DMS53 (cell line): ENCODE data around the gene HOXA4.

ENCODE experiments used
- DNase-seq: peaks from one replicate; lab custom pipeline; 2025; lab: John Stamatoyannopoulos, UW

HOXA4 gene

DNA sequence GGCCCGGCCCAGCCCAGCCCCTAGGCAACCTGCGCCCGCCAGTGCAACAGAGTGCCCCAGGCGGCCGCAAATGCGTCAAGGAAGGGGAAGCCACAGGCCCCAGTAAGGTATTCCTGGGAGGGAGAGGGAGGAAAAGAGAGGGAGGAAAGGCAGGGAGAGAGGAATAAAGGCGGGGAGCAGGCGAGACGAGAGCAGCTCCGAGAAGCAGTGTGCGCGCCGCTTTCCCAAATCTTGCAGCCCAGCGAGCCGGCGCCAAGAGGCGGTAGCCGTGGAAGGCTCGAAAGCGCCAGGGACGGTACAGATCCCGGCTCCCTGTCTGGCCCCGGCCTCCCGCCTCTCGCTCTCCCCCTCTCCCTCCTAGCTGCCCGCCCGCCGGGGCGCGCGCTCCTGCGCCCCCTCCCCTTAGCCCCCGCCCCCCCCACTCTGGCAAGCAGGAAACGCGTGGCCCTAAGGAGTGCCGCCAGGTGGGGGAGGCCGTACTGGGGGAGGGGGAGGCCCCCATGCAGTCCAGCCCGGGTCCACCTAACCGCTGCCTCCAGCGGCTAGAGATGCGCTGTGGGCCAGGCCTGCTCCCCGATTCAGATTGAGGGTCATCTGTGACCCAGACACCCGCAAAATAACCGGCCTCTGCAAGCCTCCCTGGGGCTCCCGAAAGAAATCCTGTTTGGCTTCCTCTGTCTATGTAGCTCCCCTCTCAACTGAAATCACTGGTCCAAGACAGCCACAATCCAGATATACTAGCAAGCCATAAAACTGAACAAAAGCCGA lies 39.3 kb upstream of the HOXA4 start:
- peak; percentile 83 for DNase-seq

GRCh38 chr7:27168265-27168947 lies 37.8 kb upstream of the HOXA4 start:
- no peak for DNase-seq

- no peak for DNase-seq
Observed at GRCh38 chr7:27167916-27168264, 37.3 kb upstream of the HOXA4 start.

DNA sequence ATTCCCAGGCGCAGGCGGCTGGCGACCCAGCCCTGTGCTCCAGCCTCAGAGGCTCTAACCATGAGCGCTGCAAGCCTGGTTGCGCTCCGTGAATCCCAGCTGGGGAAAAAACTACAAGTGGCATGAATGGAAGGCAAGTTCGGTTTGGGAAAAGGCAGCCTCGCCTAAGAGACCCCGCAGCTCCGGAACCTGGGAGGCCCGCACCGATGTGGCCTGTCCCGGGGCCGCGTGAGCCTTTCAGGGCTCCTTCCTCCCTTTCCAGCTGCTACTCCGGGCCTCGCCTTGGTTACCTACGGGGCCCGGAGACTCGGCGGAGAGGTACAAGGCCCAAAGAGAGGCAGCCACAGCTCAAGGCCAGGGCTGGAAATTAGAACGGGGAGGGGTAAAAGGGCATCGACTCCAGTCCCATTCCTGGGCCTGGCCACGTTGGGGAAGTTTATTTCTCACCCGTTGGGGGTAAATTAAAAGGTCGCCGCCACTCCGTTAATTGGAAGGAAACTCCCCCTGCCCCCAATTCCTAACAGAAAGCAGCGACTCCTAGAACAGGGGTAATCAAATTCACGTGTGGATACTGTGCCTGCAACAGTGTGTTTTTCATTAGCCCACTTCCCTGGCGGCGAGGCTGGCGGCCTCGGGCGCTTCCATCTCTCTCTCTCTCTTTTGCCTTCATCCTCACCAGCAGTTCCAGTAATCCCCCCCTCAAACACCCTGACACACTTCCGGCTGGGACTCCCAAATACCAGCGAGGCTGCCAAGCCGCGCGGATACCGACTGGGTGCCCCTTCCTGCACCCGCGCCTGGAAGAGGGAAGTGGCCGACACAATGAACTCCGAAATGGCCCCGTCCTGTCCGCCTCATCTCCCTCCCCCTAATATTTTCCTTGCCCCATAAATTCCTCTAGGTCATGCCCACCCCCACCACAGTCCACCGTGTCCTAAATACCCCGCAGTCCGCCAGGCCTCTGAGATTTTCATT lies 36.3 kb upstream of the HOXA4 start:
- no peak for DNase-seq

DNA sequence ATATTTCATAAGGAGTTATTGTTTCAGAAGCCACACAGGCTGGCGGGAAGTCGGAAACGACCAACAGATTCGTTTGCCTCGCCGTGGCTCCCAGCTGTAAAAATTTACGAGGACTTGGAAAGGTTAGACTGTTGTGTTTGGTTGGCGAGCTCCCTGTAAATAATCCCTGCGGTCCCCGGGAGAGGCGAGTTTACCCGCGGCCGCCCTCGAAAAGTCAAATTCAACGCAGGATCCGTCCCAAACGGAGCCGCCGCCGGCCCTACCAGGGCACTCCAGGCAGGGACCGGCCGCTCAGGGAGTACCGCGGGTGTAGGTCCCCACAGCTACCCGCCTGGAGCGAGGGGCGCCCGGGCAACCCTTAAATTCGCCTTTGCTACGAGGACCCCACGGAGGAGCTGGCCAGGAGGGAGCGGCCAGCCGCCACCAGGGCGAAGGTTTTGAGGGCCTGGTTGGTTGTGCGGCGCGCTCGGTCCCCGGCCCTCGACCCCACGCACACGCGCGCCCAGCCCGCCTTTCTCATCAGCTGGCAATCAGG lies 35.5 kb upstream of the HOXA4 start:
- no peak for DNase-seq

DNA sequence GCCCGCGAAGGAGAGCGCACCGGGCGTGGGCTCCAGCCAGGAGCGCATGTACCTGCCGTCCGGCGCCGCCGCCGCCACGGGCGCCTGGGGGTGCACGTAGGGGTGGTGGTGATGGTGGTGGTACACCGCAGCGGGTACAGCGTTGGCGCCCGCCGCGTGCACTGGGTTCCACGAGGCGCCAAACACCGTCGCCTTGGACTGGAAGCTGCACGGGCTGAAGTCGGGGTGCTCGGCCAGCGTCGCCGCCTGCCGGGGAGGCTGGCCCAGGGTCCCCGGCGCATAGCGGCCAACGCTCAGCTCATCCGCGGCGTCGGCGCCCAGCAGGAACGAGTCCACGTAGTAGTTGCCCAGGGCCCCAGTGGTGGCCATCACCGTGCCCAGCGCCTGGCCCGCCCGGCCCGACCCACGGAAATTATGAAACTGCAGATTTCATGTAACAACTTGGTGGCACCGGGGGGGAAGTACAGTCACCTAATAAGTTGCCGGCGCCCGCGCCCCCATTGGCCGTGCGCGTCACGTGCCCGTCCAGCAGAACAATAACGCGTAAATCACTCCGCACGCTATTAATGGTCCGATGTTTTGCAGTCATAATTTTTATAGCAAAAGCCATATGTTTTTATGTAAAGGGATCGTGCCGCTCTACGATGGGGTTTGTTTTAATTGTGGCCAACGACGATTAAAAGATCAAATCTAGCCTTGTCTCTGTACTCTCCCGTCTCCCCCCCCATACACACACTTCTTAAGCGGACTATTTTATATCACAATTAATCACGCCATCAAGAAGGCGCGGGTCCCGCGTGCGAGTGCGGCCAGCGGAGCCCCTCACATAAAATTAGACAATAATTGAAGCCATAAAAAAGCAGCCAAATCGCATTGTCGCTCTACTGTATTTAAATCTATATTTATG lies 34.8 kb upstream of the HOXA4 start, which contains the start of gene HOXA9:
HOXA9 (minus strand) TSS at position 449 of the 907 bp plus-strand sequence; CDS start at position 369, 80 bp downstream.
- no peak for DNase-seq

GRCh38 chr7:27164367-27165088 lies 34.0 kb upstream of the HOXA4 start:
- peak; percentile 48 for DNase-seq

DNA sequence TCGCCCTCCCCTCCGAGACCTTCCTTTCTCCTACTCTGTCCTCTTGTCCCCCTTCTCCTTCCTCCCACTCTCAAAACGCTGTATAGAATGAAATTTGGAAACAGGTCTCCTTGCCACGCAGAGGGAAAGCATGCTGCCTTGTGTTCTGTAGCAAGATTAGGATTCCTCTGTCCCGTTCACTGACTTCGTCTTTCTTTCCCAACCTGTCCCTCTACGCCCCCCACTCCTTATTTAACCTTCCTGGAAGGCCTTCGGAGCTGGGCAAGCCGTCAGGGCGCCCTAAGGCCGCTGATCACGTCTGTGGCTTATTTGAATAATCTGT lies 33.4 kb upstream of the HOXA4 start:
- DNase-seq = no peak

DNA sequence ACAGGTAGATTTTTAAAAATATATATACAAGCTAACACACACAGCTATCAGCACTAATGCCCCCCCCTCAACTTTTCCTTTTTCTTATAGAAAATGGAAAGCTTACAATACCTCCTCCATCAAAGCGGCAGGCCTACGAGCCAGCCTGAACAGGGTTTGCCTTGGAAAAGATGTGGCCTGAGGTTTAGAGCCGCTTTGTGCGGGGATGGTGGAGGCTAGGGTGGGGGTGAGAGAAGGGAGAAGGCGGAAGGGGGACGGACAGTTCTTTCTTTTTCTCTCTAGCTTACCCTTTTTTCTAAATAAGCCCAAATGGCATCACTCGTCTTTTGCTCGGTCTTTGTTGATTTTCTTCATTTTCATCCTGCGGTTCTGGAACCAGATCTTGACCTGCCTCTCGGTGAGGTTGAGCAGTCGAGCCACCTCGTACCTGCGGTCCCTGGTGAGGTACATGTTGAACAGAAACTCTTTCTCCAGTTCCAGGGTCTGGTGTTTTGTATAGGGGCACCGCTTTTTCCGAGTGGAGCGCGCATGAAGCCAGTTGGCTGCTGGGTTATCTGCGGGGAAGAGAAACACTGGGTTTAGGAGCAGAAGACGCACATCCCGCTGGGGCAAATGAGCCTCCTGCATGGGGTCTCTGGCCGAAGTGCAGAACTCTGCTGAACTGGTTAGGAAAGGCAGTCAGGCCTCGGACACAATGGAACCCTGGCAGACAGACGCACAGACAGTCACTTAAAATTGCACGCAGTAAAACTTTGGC lies 32.9 kb upstream of the HOXA4 start:
- no peak for DNase-seq

- no peak for DNase-seq
Observed at GRCh38 chr7:27162561-27163287, 32.2 kb upstream of the HOXA4 start.

- DNase-seq = no peak
Observed at GRCh38 chr7:27161721-27162560, 31.4 kb upstream of the HOXA4 start.

DNA sequence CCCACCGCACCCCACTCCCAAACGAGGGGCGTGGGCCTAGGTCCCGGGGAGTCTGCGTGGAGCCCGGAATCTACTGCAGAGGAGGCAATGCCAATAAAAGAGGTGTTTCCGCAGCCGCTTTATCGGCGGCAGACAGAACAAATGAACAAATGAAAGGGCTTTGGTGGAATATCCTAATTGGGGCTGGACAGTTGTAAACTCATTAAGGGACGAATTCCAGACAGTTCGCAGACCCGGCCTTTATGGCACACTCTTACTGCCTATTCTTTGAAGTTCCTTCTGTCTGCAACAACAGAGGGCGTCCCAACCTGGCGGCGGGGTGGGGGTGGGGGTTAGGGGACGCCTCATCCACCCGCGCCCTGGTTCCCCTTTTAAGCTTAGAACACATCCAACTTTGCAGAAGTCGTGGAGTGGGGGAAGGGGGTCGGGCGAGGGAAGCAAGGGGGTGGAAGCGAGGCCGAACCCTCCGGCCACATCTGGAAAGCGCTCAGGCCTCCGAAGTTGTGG lies 30.7 kb upstream of the HOXA4 start:
- no peak for DNase-seq

DNA sequence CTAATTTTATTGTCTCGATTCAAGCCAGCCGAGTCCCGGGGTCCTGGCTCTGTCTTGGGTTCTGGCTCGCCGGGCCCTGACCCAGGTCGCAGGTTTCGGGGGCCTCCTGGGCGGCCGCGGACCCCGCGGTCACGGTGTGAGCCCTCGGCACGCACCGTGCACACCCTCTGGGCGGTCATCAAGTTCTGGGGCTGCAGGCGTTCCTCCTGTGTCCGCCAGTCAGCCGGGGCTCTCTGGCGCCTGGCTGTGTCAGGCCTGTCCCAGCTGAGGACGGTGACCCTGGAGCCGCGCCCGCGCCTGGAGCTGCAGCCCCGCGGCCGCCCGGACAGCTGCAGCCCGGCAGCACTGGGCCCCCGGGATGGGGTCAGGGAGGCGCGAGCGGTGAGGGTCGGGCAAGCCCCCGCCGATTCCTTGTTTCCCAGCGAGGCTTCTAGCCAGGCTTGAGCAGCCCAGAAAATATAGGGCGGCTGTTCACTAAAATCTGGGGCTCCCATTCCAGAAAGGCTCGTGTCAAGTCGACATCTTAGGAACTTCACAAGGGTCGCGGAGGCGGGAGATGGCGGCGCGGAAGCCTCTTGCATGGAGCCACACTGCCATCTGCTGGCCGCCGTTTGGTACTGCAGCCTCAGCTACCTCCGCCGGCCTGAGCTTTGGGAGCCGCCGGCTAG lies 30.1 kb upstream of the HOXA4 start:
- peak; percentile 90 for DNase-seq

GRCh38 chr7:27160145-27160545 lies 29.6 kb upstream of the HOXA4 start:
- DNase-seq = peak; percentile 58

- DNase-seq = no peak
Observed at GRCh38 chr7:27159266-27160144, 28.9 kb upstream of the HOXA4 start.
